Activated T-helper 1 cell treated with anti-CD3 and anti-CD28 coated beads, Interleukin-12 subunit alpha, Interleukin-12 subunit beta, Interleukin-2, Interleukin-4 antibody, amounts not matched to agents 30 ng/mL and 10 ng/mL and 1 ng/mL, durations not matched to agents 14 hours and 24 hours and 36 hours (primary cell): ENCODE results near the gene RABL2B. TPM values are rescaled to one million over a fixed set of nuclear protein-coding genes. Genes with fewer than 3 reads are reported as not detected.
A peak's percentile ranks its signal among the peaks of the same experiment; 100 is the strongest.
"Not testable (repeated sequence)": the region's sequence is repeated elsewhere in the genome, so short reads cannot be mapped to it uniquely, and the experiment has no call there.

Experiments
- DNase-seq: peaks from one replicate; pipeline ENCODE4 v3.0.0; 2021; ENCODE audit warnings: low spot score
- H3K27ac Mint-ChIP-seq: one replicate; pipeline ENCODE4 v1.8.0; 2021; ENCODE audit warnings: mild to moderate bottlenecking, mixed read lengths
- H3K27me3 Mint-ChIP-seq: one replicate; pipeline ENCODE4 v1.8.0; 2022; ENCODE audit warnings: mild to moderate bottlenecking, moderate library complexity, mixed read lengths; ENCODE audit not compliant: insufficient read depth
- H3K36me3 Mint-ChIP-seq: one replicate; pipeline ENCODE4 v1.8.0; 2021; ENCODE audit warnings: low read depth, mixed read lengths
- H3K4me1 Mint-ChIP-seq: one replicate; pipeline ENCODE4 v1.8.0; 2021; ENCODE audit warnings: low read depth, mixed read lengths
- H3K4me3 Mint-ChIP-seq: one replicate; pipeline ENCODE4 v1.8.0; 2021; ENCODE audit warnings: mild to moderate bottlenecking, moderate library complexity, mixed read lengths
- H3K9me3 Mint-ChIP-seq: one replicate; pipeline ENCODE4 v1.8.0; 2021; ENCODE audit warnings: mixed read lengths
- intact Hi-C: fragments of 100-400 bp; cut with micrococcal nuclease; formaldehyde crosslinking; loops from one replicate; pipeline ENCODE4 v1.15.1; 2024
- total RNA-seq: library from RNA; stranded (reverse); gene quantifications from 2 replicates; pipeline ENCODE4 v1.2.3, GENCODE V29; 2022

Gene RABL2B
- total RNA-seq, 1 donor from 2014 or later, result 30.7 TPM

GRCh38 chr22:50755251-50755650, 28.2 kb downstream of the RABL2B start:
- H3K4me3 Mint-ChIP-seq, result peak overlapping the region; percentile 42
- DNase-seq, H3K27ac Mint-ChIP-seq: not testable (repeated sequence)

GRCh38 chr22:50749302-50750074, 33.9 kb downstream of the RABL2B start:
- H3K27ac Mint-ChIP-seq, H3K4me3 Mint-ChIP-seq, H3K36me3 Mint-ChIP-seq, H3K9me3 Mint-ChIP-seq, DNase-seq, H3K4me1 Mint-ChIP-seq, intact Hi-C loops: not testable (repeated sequence)
- peaks cover 20% of the 10 kb centered on the region for H3K27me3 Mint-ChIP-seq

More at GRCh38 chr22:50755251-50755650, 28.2 kb downstream of the RABL2B start:
- peaks cover 24% of the 10 kb centered on the region for H3K27me3 Mint-ChIP-seq
- H3K9me3 Mint-ChIP-seq, H3K36me3 Mint-ChIP-seq, intact Hi-C loops: not testable (repeated sequence)
- H3K4me1 Mint-ChIP-seq, result peaks cover 18% of the 10 kb centered on the region

GRCh38 chr22:50748630-50749029, 34.8 kb downstream of the RABL2B start:
- intact Hi-C loops, H3K4me3 Mint-ChIP-seq, H3K36me3 Mint-ChIP-seq, DNase-seq, H3K27ac Mint-ChIP-seq, H3K4me1 Mint-ChIP-seq, H3K9me3 Mint-ChIP-seq: not testable (repeated sequence)
- peaks cover 16% of the 10 kb centered on the region for H3K27me3 Mint-ChIP-seq

DNA sequence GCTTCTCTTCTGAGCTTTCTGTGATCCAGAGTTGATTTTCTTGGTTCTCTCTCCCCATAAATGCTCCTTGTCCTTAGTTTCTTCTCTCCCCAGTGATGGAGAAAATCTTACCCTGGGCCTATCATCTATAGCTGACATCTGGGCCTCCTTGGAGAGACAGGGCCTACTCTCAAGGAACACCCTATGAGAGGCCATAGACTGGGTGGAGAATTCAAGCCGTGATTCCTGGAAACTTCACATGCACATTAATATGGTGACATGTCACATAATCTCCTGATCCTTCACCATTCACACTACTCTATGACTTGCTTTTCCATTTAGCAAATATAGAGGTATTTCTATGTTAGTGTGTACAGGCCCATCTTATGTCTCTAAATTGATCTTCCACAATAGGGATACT, 35.9 kb downstream of the RABL2B start:
- H3K36me3 Mint-ChIP-seq, intact Hi-C loops, H3K4me3 Mint-ChIP-seq, H3K27ac Mint-ChIP-seq, DNase-seq, H3K4me1 Mint-ChIP-seq, H3K9me3 Mint-ChIP-seq: not testable (repeated sequence)
- H3K27me3 Mint-ChIP-seq, result peaks cover 11% of the 10 kb centered on the region

- H3K36me3 Mint-ChIP-seq, result not testable (repeated sequence)
These were observed 39.0 kb downstream of the RABL2B start for GRCh38 chr22:50744424-50744823.

DNA sequence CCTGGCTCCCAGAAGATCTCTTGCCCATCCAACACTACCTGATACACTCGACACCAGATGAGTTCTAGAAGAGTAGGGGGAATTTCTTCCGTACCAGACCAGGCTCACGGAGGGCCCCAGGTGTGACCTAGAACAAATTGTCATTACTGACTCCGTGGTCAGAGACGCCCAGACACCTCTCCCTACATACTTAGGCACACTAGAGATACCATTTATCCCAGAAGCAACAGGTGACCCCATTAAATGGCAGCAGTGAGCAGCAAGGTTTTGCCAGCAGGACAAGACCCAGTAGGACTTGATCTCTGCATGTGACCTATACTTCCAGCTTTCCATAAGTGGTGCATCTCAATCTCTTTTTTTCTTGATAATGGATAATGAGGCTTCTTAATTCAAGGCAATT, 42.7 kb downstream of the RABL2B start:
- H3K9me3 Mint-ChIP-seq, DNase-seq, H3K4me3 Mint-ChIP-seq, intact Hi-C loops, H3K4me1 Mint-ChIP-seq, H3K36me3 Mint-ChIP-seq, H3K27me3 Mint-ChIP-seq, H3K27ac Mint-ChIP-seq: not testable (repeated sequence)

More at GRCh38 chr22:50744424-50744823, 39.0 kb downstream of the RABL2B start:
- H3K27ac Mint-ChIP-seq, intact Hi-C loops, H3K4me3 Mint-ChIP-seq, H3K27me3 Mint-ChIP-seq, DNase-seq, H3K9me3 Mint-ChIP-seq, H3K4me1 Mint-ChIP-seq: not testable (repeated sequence)

DNA sequence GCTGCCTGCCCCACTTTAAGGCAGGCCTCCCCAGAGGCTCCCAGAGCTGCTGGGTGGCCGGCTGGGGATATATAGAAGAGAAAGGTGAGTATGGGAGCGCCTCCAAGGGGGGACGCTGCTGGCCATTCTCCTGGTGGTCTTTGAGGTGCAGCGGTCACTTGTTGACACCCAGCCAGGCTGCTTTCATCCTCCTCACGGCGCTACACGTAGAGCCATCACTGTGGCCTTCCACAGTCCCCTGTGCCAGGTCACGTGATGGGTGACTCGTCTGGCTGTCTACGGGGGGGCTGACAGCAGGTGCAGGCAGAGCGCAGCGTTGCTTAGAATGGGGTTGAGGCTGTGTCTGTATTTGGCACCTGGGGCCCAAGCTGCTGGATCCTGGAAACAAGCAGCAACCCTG, 43.5 kb downstream of the RABL2B start:
- H3K36me3 Mint-ChIP-seq, result no peaks in the 10 kb centered on the region
- no peaks in the 10 kb centered on the region for H3K4me1 Mint-ChIP-seq
- H3K27me3 Mint-ChIP-seq, result no peaks in the 10 kb centered on the region
- no peak overlapping the region for H3K27ac Mint-ChIP-seq
- H3K4me3 Mint-ChIP-seq, result no peak overlapping the region
- H3K9me3 Mint-ChIP-seq, result no peaks in the 10 kb centered on the region
- intact Hi-C loops, result no loop called here
- DNase-seq, result no peak

- Mint-ChIP-seq H3K27me3 (no peaks in the 10 kb centered on the region), H3K36me3 (no peaks in the 10 kb centered on the region), H3K4me1 (no peaks in the 10 kb centered on the region), H3K4me3 (no peak overlapping the region), H3K27ac (no peak overlapping the region), H3K9me3 (no peaks in the 10 kb centered on the region)
- intact Hi-C loops, result no loop called here
- DNase-seq, result no peak
These were observed 44.2 kb downstream of the RABL2B start for GRCh38 chr22:50739279-50739691.

- H3K27ac Mint-ChIP-seq, result no peak overlapping the region
- no peaks in the 10 kb centered on the region for H3K4me1 Mint-ChIP-seq
- H3K36me3 Mint-ChIP-seq, result no peaks in the 10 kb centered on the region
- H3K27me3 Mint-ChIP-seq, result no peaks in the 10 kb centered on the region
- no peak overlapping the region for H3K4me3 Mint-ChIP-seq
- intact Hi-C loops, result no loop called here
- no peak for DNase-seq
- H3K9me3 Mint-ChIP-seq, result no peaks in the 10 kb centered on the region
These were observed 44.7 kb downstream of the RABL2B start for GRCh38 chr22:50738649-50739227.

GRCh38 chr22:50737728-50738648, 45.4 kb downstream of the RABL2B start, which contains the start of gene ACR:
Gene ACR, plus strand, starts transcription at chr22:50738204. Its CDS starts 32 bp downstream, at chr22:50738236.
- H3K27me3 Mint-ChIP-seq, result no peaks in the 10 kb centered on the region
- no peak within 1 kb of the TSS for H3K27ac Mint-ChIP-seq

DNA sequence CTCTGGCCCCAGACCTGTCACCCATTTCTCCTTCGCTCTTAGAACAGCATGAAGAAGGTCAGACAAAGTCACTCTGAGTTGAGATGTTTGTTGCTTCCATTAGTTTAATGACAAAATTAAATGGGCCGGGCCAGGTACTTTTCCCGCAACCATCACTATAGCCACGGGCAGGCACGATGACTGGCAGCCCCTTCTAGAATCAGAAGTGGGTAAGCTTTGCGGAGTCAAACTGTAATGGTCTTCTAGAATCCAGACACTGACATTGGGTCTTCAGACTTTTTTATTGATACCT, 47.8 kb downstream of the RABL2B start:
- Mint-ChIP-seq H3K4me1 (no peaks in the 10 kb centered on the region), H3K4me3 (no peak overlapping the region), H3K27me3 (no peaks in the 10 kb centered on the region), H3K9me3 (no peaks in the 10 kb centered on the region), H3K27ac (no peak overlapping the region), H3K36me3 (no peaks in the 10 kb centered on the region)
- no peak for DNase-seq
- intact Hi-C loops, result no loop called here

More at GRCh38 chr22:50737728-50738648, 45.4 kb downstream of the RABL2B start, which contains the start of gene ACR:
- no peak for DNase-seq
- intact Hi-C loops, result no loop called here
- Mint-ChIP-seq H3K4me1 (no peaks in the 10 kb centered on the region), H3K36me3 (no peaks in the 10 kb centered on the region), H3K4me3 (no peak within 1 kb of the TSS), H3K9me3 (no peaks in the 10 kb centered on the region)

GRCh38 chr22:50734986-50735738, 48.3 kb downstream of the RABL2B start:
- DNase-seq, result no peak

More at GRCh38 chr22:50734986-50735738, 48.3 kb downstream of the RABL2B start:
- intact Hi-C loops, result no loop called here
- Mint-ChIP-seq H3K4me3 (no peak overlapping the region), H3K27me3 (no peaks in the 10 kb centered on the region), H3K27ac (no peak overlapping the region), H3K36me3 (no peaks in the 10 kb centered on the region), H3K9me3 (no peaks in the 10 kb centered on the region), H3K4me1 (no peaks in the 10 kb centered on the region)
